GM11168 (cell line): ENCODE data around the gene HOXD12.

Source experiments
- in situ Hi-C: fragments of 300-500 bp; cut with MboI; formaldehyde crosslinking; loops from one replicate; pipeline ENCODE4 v1.12.0; 2022; ENCODE audit warnings: low sequenced_read_pairs; ENCODE audit not compliant: unreplicated experiment

Gene HOXD12

DNA sequence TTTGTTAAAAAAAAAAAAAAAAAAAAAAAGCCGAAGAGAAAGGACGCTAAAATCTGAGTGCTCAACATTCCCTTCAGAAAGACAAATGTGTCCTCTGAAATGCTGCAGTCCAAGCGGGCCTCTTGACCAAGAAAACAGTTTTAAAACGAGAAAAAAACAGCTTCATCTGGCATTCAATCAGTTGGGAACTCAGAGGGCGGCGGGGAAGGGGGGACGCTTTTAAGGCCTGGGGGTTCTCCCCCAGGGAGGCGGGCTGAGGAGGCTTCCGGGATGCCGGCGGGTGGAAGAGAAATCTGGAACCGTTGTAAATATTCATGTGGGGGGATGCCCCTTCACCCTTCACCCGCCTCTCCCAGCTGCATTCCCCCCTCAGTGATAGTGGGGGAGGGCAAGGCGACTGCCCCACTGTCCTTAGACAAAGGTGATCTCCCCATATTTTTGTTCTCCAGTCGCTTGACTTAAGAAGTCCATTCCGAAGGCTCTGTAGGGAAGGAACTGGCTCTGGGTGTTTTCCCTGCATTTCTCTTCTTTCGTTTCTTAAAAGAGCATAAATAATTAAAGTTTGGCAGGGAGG, 4.2 kb downstream of the HOXD12 start:
- in situ Hi-C loops = no loop called here

DNA sequence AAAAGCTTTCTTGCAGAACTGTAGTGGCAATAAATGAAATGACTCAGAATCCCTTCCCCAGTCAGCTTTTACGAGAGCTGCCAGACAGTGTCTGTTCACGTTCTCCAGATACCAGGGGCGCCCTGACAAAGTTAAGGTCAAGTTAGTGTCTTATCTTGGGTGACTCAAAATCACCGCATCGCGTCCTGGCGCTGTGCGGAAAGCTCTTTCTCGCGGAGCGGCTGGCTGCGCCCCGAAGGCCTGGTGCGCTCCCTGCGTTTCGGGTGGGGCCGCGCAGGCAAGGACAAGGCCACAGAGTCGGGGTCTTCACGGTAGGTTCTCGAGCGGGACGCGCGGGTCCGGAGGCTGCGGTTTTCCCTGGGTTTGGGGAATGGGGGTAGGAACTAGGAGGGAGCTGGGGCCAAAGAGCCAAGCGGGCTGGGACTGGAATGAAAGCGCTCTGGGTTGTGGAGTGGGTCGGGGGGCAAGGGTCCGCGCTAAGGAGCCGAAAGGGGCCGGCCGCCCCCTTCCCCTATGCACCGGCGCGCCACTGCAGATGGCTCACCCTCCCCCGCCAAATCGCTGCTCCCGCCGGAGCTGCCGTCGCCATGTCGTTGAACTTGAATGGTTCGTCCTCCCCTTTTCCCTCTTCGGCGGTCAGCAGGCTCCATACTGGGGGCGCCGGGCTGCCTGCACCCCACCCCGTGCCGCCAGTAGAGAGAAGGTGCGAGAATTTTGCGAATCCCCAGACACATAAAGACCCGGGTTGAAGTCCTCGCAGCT, 4.9 kb downstream of the HOXD12 start:
- in situ Hi-C loops = no loop called here

DNA sequence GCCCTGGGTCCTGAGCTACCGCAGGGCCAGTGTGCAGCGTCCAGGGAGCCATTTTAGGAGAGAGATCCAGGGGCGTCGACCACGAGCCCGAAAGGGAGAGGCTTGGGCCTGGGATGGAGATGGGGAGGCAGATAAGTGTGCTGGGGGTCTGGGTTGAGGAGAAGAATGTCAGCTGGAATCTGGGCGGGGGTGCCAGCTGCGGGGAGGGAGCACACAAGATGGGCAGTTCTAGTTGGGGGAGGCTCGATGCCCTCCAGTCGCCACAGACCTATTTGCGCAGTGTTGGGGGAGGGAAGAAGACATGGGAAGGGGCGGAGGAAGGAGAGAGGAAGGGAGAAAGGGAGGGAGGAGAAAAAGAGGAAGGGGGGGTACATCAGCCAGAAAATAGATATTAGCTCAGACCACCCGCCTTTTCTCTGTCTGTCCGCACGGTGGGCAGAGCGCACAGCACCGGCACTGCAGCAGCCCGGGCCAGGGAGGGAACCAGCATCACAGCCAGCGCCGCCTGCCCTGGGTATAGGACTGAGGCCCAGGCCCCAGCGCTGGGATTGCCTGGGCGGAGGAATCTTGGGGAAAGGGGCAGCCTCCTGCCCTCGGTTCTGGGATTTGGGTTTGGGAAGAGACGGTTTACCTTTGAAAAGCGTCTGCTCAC, 5.6 kb downstream of the HOXD12 start:
- in situ Hi-C loops = no loop called here

DNA sequence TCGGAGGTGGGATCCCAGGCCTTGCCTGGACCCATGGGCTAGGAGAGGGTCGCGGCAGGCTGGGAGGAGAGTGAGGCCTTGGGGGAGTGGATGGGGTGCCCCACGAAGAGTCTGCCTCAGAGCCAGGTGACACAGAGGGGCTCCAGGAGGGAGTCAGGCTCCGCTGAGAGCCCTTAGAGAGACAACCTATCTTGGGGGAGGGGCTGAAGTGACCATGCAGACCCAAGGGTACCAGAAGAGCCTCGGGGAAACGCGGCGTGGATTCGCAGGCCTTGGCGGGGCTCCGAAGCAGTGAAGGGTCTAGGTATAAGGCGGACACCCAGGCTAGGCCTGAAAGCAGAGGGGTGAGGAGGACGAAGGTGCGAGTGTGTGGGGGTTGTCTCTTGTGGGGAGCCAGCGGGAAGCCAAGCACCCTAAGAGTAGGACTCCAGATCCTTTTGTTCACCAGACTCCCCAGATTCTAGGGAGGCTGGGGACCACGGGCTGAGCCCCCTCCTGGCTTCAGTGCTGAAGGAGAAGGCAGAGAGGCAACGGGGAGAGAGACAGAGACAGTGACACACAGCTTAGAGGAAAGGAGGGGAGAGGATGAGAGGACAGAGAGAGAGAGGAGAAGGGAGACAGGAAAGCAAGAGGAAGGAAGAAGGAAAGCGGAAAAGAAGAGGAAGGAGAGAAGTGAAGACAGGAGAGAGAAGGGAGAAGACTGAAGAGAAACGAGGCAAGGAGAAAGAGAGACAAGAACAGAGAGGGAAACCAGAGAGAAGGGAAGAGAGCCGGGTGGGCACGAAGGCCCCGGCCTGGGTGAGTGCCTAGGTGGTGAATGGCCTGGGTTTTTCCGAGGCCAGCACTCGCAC, 6.4 kb downstream of the HOXD12 start:
- in situ Hi-C loops = no loop called here

DNA sequence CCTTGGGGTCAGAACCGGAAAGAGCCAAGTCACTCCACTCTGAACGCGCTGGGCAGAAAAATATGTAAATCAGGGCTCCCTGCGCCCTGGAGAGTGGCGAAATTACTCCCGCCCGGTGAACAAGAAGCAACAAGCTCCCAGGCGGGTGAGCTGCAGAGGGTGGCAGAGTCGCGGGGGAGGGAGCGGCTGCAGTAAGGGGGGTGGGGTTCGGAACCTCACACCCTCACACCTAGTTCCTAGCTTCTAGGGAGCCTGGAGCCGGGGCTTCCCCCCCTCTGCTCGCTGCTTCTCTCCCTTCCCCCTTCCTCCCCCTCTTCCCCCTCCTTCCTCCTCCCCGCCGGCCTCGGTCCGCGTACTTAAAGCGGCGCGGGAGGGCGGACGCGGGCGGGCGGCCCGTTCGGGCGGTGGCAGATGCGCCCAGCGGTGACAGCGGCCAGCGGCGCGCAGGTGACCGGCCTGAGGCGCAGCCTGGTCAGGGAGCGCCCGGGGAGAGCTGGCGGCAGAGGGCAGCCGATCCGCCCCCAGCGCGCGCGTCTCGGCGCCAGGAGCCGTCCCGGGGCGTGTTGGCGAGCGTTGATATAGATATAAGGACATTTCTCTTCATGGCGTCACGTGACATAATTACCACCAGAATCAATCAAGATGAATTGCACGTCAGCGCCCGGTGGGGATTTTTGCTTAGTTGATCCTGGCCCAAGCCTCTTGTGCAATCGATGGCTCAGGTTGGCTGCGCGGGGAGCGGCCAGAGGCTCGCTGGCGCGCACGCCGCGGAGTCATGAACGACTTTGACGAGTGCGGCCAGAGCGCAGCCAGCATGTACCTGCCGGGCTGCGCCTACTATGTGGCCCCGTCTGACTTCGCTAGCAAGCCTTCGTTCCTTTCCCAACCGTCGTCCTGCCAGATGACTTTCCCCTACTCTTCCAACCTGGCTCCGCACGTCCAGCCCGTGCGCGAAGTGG, 7.3 kb downstream of the HOXD12 start, which contains the start of gene HOXD11:
TSS of gene HOXD11 (plus strand) at position 700 of the 959 bp plus-strand sequence. CDS start at position 776, 76 bp downstream.
- in situ Hi-C loops = no loop called here

DNA sequence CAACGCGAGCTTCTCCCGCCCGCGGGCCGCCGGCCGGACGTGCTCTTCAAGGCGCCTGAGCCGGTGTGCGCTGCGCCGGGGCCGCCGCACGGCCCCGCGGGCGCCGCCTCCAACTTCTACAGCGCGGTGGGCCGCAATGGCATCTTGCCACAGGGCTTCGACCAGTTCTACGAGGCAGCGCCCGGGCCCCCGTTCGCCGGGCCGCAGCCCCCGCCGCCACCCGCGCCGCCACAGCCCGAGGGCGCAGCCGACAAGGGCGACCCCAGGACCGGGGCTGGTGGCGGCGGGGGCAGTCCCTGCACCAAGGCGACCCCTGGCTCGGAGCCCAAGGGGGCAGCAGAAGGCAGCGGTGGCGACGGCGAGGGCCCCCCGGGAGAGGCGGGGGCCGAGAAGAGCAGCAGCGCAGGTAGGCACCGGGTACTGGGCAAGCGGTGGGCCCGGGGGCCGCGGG, 8.2 kb downstream of the HOXD12 start:
- in situ Hi-C loops = no loop called here

DNA sequence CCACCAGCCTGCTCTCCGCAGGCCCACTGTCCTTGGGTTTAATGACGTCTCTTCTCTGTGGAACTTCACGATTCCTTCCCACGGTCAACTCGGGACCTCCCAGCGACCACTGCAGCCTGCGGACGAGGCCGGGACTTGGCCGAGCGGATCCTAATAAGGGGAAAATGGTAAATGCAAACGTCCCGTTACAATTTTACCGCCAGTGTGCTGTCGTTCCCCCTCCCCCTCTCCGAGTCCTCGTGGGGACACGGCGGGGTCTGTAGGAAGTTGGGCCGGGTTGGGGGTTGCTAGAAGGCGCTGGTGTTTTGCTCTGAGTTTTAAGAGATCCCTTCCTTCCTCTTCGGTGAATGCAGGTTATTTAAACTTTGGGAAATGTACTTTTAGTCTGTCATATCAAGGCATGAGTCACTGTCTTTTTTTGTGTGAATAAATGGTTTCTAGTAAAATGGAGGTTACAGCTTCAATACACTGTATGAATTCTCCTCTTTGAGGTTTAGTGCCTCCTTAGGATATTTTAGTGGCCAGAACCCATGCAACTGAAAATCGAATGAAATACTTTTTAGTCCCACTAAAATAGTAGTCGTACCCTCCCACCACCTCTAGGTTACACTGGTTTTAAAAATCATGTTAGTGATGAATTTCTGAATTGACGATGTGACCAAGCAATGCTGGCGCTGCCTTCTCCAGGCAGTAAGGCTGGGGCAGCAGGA, 9.8 kb downstream of the HOXD12 start:
- in situ Hi-C loops = no loop called here

DNA sequence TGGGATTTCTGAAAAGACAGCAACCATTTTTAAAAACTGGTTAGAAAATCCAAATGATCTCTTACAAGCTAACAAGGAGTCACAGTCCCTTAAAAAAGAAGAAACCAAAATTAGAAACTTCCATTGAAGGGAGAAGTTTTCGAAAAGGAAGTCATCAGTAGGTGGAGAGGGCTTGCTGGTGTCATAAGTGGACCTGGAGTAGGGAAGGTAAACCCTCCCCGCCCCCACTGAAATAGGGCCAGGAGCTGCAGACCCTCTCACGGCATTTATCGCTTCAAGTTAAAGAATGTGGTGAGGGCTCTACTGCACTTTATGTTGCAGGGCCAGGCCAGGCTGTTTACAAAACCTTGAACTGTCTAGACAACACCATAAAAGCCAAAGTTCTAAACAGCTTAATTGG, 10.4 kb downstream of the HOXD12 start:
- in situ Hi-C loops = no loop called here

DNA sequence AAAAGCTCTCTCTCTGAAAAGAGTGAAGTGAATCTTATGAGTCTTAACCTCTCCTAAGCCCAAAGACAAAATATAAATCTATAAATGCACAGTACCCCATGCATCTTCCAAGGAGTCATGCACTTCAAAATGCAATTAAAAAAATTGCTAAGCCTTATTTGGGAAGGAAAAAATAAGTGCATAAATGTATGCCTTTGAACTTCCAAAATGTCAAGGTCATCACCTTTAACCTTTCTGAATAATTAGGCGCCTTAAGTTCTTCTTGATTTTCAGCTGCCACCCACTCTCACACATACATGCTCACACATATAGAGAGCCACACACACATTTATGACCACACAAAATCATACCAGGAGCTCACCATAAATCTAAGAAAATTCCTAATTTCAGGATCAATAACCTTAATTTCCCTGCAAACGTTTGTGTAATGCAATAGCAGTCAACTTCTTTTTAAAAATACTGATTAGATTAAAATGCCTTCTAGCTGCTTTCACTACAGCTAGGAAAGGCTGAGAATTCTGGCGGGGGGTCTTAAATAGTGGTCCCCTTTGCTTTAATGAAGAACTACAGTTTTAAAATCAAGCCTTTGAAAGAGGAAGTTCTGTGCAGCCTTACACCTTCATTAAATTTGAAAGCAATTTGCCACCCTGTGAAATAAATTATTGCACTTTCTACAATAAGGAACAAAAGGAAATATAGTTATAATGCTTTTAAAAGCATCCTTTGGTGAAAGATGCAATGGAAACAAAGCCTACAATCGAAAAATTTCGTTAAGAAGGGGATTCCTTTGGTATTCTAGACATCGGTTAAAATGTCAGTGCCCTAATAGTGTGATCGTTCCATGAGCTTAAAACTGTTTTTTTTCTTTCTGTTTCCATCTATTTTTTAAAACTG, 11.1 kb downstream of the HOXD12 start:
- in situ Hi-C loops = no loop called here

DNA sequence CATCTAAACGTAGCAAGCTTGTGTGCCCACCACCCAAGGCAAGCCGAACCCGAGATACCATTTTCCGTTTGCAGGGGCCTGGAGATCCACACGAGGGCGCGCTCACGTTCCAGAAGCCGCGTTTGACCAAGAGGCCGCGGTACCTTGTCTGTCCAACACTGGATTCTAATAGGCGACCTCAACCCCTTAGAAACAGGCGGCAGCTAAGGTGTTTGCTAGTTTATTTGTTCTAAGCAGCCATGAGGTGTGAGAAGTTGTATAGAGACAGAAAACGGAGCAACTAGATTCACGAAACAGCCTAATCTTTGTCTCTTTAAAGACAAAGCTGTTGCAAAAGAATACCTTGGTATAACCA, 11.7 kb downstream of the HOXD12 start:
- in situ Hi-C loops = no loop called here

DNA sequence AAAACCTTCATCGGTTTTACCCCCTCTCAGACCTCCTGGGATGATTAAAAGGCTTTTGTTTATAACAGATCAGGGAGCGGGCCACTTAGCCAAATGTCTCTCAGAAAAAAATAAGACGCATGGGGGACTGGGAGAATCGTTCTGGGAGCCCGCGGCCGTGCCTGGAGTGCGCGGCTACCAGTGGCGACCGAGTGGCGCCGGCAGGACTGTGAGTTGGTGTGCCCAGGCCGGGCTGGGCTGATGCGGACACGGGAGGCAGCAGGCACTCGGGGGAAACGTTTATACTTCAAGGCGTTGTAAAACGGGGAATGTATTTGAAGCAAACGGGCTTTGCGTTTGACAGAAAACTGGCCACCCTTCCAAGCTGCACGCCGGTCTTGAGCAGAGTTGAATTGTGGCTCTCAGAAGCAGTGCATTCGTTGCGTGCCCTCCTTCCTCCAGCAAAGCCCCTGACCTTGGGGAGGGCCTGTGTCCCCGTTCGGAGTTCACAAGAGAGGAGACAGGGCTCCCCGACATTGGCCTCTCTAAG, 12.3 kb downstream of the HOXD12 start:
- in situ Hi-C loops = no loop called here

DNA sequence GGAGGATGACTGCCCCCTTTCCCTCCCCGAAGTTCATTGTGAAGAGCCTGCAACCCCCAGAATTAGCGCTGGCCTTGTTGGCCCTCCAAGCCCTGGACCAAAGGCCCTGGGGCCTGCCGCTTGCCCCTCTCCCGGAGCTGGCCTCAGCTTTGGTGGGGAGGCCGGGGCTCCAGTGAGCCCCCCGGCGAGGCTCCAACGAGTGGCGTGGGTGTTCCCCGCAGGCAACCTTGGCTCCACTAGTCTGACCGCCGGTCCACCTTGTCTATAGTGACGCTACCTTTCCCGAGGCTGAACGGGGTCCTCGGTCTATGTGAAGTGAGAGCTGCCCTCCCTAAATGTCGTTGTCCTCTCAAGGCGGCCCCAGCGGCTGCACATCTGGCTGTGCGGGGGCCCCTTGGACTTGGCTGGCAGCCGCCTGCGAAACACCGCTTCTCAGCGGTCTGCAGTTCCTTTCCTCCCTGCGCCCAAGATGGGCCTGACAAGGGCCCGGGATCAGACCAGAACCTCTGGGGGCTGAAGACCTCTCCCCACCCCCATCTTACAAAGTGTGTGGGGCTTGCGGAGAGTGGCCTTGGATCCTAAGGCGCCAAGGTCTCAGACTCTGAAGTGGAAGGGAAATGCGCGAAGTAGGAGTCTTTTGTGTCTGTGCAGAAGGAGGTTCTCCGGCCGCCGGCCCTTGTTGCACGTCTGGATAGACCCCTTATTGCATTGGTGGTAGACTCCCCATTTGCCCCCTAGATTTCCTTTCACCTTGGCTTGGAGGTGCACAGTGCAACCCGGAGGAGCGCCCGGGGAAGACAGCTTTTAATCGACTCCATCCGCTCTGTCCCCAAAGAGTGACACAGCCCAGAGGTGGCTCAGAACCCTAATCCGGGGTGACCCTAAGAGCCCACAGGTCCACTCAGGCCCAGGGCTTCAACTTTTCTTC, 13.0 kb downstream of the HOXD12 start:
- in situ Hi-C loops = no loop called here

DNA sequence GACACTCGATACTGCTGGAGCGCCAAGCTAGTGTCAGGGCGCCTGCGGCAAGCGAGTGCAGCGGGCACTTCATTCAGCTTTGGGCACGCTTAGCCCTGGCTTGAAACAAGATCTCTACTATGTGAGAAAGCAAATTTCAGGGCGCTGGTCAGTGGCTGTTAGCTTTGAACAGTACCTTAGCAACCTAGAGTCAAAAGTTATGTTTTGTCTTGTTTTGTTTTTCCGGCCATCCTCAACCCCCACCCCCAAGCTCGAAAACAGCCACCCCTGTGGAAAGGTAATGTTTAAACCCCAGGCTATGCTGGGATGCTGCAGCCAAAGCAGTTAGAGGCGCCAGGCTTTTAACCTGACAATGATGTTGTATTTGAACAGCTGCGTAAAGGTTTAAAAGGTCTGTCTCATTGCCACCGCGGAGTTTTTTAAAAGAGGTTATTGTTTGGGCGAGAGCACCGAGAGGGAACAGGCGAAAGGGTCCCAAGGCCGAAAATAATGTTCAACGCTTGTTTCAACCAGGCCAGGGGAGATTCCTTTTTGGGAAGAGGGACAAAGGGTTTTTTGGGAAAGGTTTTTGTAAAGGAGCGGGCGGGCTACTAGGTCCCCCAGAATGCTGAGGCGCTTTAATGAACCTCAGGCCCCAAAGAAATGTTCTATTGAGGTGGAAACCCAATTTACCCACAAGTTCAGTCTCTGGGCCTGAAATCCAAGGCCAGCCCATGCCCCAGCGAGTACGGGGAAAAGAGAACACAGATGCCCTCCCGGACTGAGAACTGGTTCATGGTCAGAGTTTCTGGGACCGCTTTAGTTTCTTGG, 14.7 kb downstream of the HOXD12 start:
- in situ Hi-C loops = no loop called here

DNA sequence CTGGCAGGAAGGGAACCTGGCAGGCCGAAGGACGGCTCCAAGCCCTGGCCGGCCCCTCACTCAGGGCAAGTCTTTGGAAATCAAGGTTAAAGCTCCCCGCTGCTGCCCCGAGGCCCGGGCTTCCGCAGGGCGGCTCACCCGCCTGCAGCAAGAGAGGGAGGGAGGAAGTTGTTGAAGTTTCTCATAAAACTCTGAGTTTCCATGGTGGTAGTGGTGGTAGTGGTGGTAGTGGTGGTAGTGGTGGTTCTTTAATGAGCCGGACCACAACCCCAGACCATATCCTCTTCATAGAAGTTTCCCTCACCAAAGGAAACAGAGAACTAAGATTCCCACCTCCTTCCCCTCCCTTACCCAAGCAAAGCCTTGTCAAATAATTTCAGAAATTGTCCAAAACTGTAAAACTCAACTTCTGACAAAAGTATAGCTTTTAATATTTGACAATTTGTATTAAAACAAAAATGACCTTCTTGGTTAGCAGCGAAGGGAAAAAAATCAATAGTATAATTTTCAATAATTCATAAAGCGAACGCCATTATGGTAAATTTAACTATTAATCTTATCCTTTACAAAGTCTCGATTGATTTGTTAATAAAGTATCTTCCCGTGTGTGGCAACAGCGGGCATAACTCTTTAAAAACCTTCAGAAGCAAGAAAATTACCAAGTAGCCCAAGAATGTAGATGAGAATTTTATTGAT, 15.5 kb downstream of the HOXD12 start:
- in situ Hi-C loops = no loop called here
